Spleen (tissue), 11 donors: ENCODE measurements around the gene TUBA8. TPM values are rescaled to one million over a fixed set of nuclear protein-coding genes. Genes with fewer than 3 reads are reported as not detected.
"Not testable (repeated sequence)": the region's sequence is repeated elsewhere in the genome, so short reads cannot be mapped to it uniquely, and the experiment has no call there.

ENCODE experiments used
- DNase-seq: peaks from one replicate; pipeline ENCODE4 v3.0.0-alpha.2; 2020
- H3K27ac ChIP-seq, 8 donors: fragments of 200-600 bp; sonication (generic) in 7 of 8; 1 replicate in 4 of 8; 2 replicates in 4 of 8; pipeline versions ENCODE4 v1.5.0 to v1.8.0; 2016 to 2021; ENCODE audit warnings: inconsistent platforms in 4 of 8, mild to moderate bottlenecking in 4 of 8, moderate library complexity in 1 of 8
- H3K27me3 ChIP-seq, 7 donors: fragments of 200-600 bp; sonication (generic) in 6 of 7; replicated peaks in 1 of 7; 1 replicate in 4 of 7; 2 replicates in 3 of 7; pipeline versions ENCODE4 v1.5.0 to v1.8.0; 2016 to 2021; ENCODE audit warnings: inconsistent platforms in 3 of 7, mild to moderate bottlenecking in 1 of 7
- H3K36me3 ChIP-seq, 6 donors: fragments of 200-600 bp; sonication (generic) in 5 of 6; 1 replicate in 4 of 6; 2 replicates in 2 of 6; pipeline versions ENCODE4 v1.5.0 to v1.8.0; 2016 to 2021; ENCODE audit warnings: inconsistent platforms in 2 of 6
- H3K4me1 ChIP-seq, 6 donors: fragments of 200-600 bp; sonication (generic) in 5 of 6; 1 replicate in 3 of 6; 2 replicates in 3 of 6; pipeline versions ENCODE4 v1.5.0 to v1.8.0; 2016 to 2021; ENCODE audit warnings: inconsistent platforms in 3 of 6
- H3K4me3 ChIP-seq, 8 donors: fragments of 200-600 bp; sonication (generic) in 7 of 8; 1 replicate in 4 of 8; 2 replicates in 4 of 8; pipeline versions ENCODE4 v1.5.0 to v1.8.0; 2016 to 2021; ENCODE audit warnings: inconsistent platforms in 4 of 8, mild to moderate bottlenecking in 4 of 8, moderate library complexity in 2 of 8
- H3K9me3 ChIP-seq, 8 donors: fragments of 200-600 bp; sonication (generic) in 7 of 8; 1 replicate in 4 of 8; 2 replicates in 4 of 8; pipeline versions ENCODE4 v1.5.0 to v1.8.0; 2016 to 2021; ENCODE audit warnings: inconsistent platforms in 4 of 8
- CTCF ChIP-seq, 11 experiments: fragments of 200-600 bp in 7 of 11; fragments of 450-650 bp in 4 of 11; sonication (generic) in 4 of 11; IDR thresholded peaks in 8 of 11; conservative IDR thresholded peaks in 3 of 11; 1 replicate in 7 of 11; 2 replicates in 4 of 11; pipeline versions ENCODE4 v1.4.0 to v1.8.0; 2016 to 2021; ENCODE audit warnings: antibody characterized with exemption in 11 of 11, inconsistent platforms in 4 of 11, mild to moderate bottlenecking in 1 of 11
- POLR2A ChIP-seq, 3 donors: fragments of 450-650 bp; IDR thresholded peaks; one replicate each; pipeline ENCODE4 v1.5.1; 2017; ENCODE audit warnings: antibody characterized with exemption in 3 of 3, mild to moderate bottlenecking in 1 of 3
- POLR2AphosphoS5 ChIP-seq, 3 donors: sonication (generic); formaldehyde crosslinking; IDR thresholded peaks; one replicate each; pipeline ENCODE4 v1.5.1; 2017; ENCODE audit warnings: antibody characterized with exemption in 3 of 3
- WGBS, 5 donors: extraction: QIAGEN DNeasy Blood & Tissue Kit in 3 of 5; methylation state at CpG; one replicate each; pipeline versions ENCODE4 v1.1.5 to v1.1.7; 2013 to 2018; 5-methylcytosine and 5-hydroxymethylcytosine counted together
- intact Hi-C: fragments of 100-400 bp; cut with DNase I; formaldehyde crosslinking; loops from one replicate; pipeline ENCODE4 v1.15.0; 2023; ENCODE audit warnings: low total_unique reads
- polyA plus RNA-seq, 3 donors: library from polyadenylated mRNA; stranded (reverse); fragments of 200-250 nt; gene quantifications; one replicate each; pipeline ENCODE4 v1.2.1, GENCODE V29; 2013
- total RNA-seq, 7 donors: library from RNA; depleted of rRNA in 3 of 7; stranded (reverse); fragments of >200 nt in 3 of 7; fragmentation: NEBNext Ultra II Directional in 4 of 7; extraction: Animal tissue kit (Norgen Biotek cat#: 25700) in 4 of 7; gene quantifications; one replicate each; pipeline versions ENCODE4 v1.1.0 to v1.2.1, GENCODE V29; 2016 to 2021
- donor health status: healthy with polysubstance abuse.
- donor health status: DM: no; HTN: no; CAD: no; lungs with moderate emphysema.
- donor health status: DM: no; HTN: no; CAD: no.
- donor health status: Bipolar disorder and iron deficiency.
- donor health status: healthy.
- donor health status: DM: no; HTN: no; CAD: no.
- donor health status: DM: yes; HTN: yes; CAD: no.

TUBA8 gene
- total and polyA plus RNA-seq, 10 donors = 2.2 to 5.7 (median 3.8) TPM

GRCh38 chr22:18070556-18071306 lies 39.9 kb upstream of the TUBA8 start:
- intact Hi-C loops = loop anchor here (2.0 to 10.0 kb wide), 3 partner anchors 166 to 326 kb away; no protein-coding TSS in a partner anchor
- Histone ChIP-seq H3K27me3 (no peaks in the 10 kb centered on the region), H3K27ac (no peak overlapping the region), H3K9me3 (no peaks in the 10 kb centered on the region), H3K36me3 (no peaks in the 10 kb centered on the region), H3K4me3 (no peak overlapping the region), H3K4me1 (peaks cover 14 to 62% (median 34%) of the 10 kb centered on the region in 6 donors)
- TF ChIP-seq POLR2A (IDR thresholded peaks at IDR 0.05) = no peak
- TF ChIP-seq CTCF (IDR thresholded peaks at IDR 0.05 in 8 of 11, conservative IDR thresholded peaks at IDR 0.05 in 3 of 11) = no peak
- TF ChIP-seq POLR2AphosphoS5 (IDR thresholded peaks at IDR 0.05) = no peak
- WGBS, 5 donors = 81 to 91% (median 89%) methylated on average over 14 of the region's 14 CpGs
- peak; percentile 65 for DNase-seq

- not testable (repeated sequence) for H3K36me3 ChIP-seq, H3K4me3 ChIP-seq, H3K27me3 ChIP-seq, H3K9me3 ChIP-seq, H3K27ac ChIP-seq
- peaks cover 12 to 62% (median 34%) of the 10 kb centered on the region in 6 donors for H3K4me1 ChIP-seq
- DNase-seq = peak; percentile 42
- intact Hi-C loops = loop anchor here (2.0 to 10.0 kb wide), 3 partner anchors 167 to 327 kb away; no protein-coding TSS in a partner anchor
- 78 to 84% (median 79%) methylated on average over 7 of the region's 7 CpGs for WGBS, 5 donors
Observed at GRCh38 chr22:18071307-18071967, 39.2 kb upstream of the TUBA8 start.

GRCh38 chr22:18071968-18072310 lies 38.7 kb upstream of the TUBA8 start:
- intact Hi-C loops = loop anchor here (2.0 to 10.0 kb wide), 3 partner anchors 167 to 327 kb away; no protein-coding TSS in a partner anchor
- Histone ChIP-seq H3K4me3 (no peak overlapping the region), H3K4me1 (peaks cover 12 to 62% (median 34%) of the 10 kb centered on the region in 6 donors), H3K9me3 (no peaks in the 10 kb centered on the region), H3K27me3 (no peaks in the 10 kb centered on the region), H3K27ac (no peak overlapping the region), H3K36me3 (no peaks in the 10 kb centered on the region)
- DNase-seq = peak; percentile 44
- 46 to 87% (median 74%) methylated on average over 1 of the region's 1 CpG for WGBS, 5 donors
- no peak for TF ChIP-seq POLR2A (IDR thresholded peaks at IDR 0.05)
- no peak for TF ChIP-seq CTCF (IDR thresholded peaks at IDR 0.05 in 8 of 11, conservative IDR thresholded peaks at IDR 0.05 in 3 of 11)

GRCh38 chr22:18073467-18073866 lies 37.1 kb upstream of the TUBA8 start:
- intact Hi-C loops = loop anchor here (10.0 kb wide), 2 partner anchors 169 to 329 kb away; no protein-coding TSS in a partner anchor
- Histone ChIP-seq H3K4me1 (peaks cover 13 to 55% (median 32%) of the 10 kb centered on the region in 6 donors), H3K4me3 (no peak overlapping the region), H3K27ac (no peak overlapping the region), H3K36me3 (no peaks in the 10 kb centered on the region), H3K9me3 (no peaks in the 10 kb centered on the region), H3K27me3 (no peaks in the 10 kb centered on the region)
- DNase-seq = no peak
- 85 to 98% (median 93%) methylated on average over 2 of the region's 2 CpGs for WGBS, 5 donors
- TF ChIP-seq CTCF (IDR thresholded peaks at IDR 0.05 in 8 of 11, conservative IDR thresholded peaks at IDR 0.05 in 3 of 11) (no peak), POLR2AphosphoS5 (IDR thresholded peaks at IDR 0.05) (no peak), POLR2A (IDR thresholded peaks at IDR 0.05) (no peak)

- not testable (repeated sequence) for H3K27me3 ChIP-seq, H3K36me3 ChIP-seq, H3K27ac ChIP-seq, H3K4me3 ChIP-seq, H3K9me3 ChIP-seq
- peak; percentile 23 for DNase-seq
- peaks cover 18 to 55% (median 34%) of the 10 kb centered on the region in 6 donors for H3K4me1 ChIP-seq
- WGBS, 5 donors = 77 to 96% (median 91%) methylated on average over 4 of the region's 4 CpGs
- intact Hi-C loops = loop anchor here (10.0 kb wide), 2 partner anchors 169 to 329 kb away; no protein-coding TSS in a partner anchor
Observed at GRCh38 chr22:18073927-18074326, 36.7 kb upstream of the TUBA8 start.
